ENCODE data around the gene ISOC2.

ISOC2 gene

GRCh38 chr19:55406826-55407549, 54.5 kb downstream of the ISOC2 start:
- DNase-seq (ENCODE audit: low read depth) = no peak

- DNase-seq (ENCODE audit: low read depth) = no peak
These were observed 55.2 kb downstream of the ISOC2 start for GRCh38 chr19:55406091-55406825.

GRCh38 chr19:55405638-55406037, 55.8 kb downstream of the ISOC2 start:
- DNase-seq (ENCODE audit: low read depth) = no peak
